Right renal pelvis (tissue), 4 donors: ENCODE measurements around the gene RPSA. TPM values are rescaled to one million over a fixed set of nuclear protein-coding genes. Genes with fewer than 3 reads are reported as not detected.
"Not testable (repeated sequence)": the region's sequence is repeated elsewhere in the genome, so short reads cannot be mapped to it uniquely, and the experiment has no call there.

Experiments used
- DNase-seq, 4 donors: peaks; one replicate each; pipeline ENCODE4 v3.0.0-alpha.2; 2013; ENCODE audit warnings: low read depth in 4 of 4, low spot score in 3 of 4, missing footprints in 1 of 4
- polyA plus RNA-seq, 4 donors: library from polyadenylated mRNA; unstranded; fragments of 120-200 nt; gene quantifications; one replicate each; pipeline ENCODE4 v1.2.1, GENCODE V29; 2013; ENCODE audit not compliant: insufficient read length in 4 of 4

RPSA gene
- polyA plus RNA-seq, 4 donors = 1,469 to 1,689 (median 1,548) TPM

DNA sequence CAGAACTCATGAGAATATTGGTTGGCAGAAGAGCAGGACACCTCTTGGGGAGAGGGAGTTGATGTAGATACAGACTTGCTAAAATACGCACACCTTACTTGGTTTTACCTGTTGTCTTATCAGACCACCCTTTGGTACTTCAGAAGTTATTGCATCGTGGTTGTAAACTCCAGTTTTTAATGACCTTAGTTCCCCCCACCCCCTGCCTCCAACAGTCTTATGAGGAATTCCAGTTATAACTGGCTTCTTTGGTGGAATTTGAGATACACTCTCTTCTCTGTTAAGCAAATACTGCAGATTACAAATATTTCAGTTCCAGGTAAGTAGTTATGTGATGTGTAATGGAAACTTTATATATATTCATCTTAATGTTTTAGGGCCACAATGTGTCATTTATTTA is 18.4 kb upstream of the RPSA start:
- no peak for DNase-seq

DNA sequence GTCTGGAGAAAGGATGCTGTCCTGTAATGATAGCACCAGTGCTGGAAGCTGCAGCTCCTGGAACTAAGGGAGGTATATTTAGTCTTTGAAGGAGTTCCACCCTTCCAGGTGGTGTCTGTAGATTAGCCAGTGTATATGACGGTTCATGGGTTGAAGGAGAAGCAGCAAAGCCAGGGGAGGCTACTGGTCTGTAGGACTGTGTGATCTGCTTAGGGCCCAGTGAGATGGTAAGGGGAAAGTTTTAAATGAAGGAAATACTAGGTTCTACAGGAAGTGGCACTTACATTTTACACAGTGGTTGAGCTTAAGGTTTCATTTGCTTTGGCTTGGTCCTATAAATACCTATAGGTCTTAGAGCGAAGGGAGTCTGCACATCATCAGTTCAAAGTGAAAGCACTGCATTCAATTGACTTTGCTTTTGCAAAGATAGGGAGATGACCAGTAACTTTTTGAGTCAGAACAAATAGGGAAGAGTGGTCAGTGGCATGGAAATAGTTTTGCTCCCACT is 17.7 kb upstream of the RPSA start:
- DNase-seq = no peak

- DNase-seq = no peak
These were observed 16.3 kb upstream of the RPSA start for GRCh38 chr3:39390181-39390580.

- DNase-seq = no peak
These were observed 9.8 kb upstream of the RPSA start for GRCh38 chr3:39396690-39397089.

GRCh38 chr3:39398700-39399099 is 7.8 kb upstream of the RPSA start:
- no peak for DNase-seq

- no peak for DNase-seq
These were observed 4.5 kb upstream of the RPSA start for GRCh38 chr3:39401983-39402382.

DNA sequence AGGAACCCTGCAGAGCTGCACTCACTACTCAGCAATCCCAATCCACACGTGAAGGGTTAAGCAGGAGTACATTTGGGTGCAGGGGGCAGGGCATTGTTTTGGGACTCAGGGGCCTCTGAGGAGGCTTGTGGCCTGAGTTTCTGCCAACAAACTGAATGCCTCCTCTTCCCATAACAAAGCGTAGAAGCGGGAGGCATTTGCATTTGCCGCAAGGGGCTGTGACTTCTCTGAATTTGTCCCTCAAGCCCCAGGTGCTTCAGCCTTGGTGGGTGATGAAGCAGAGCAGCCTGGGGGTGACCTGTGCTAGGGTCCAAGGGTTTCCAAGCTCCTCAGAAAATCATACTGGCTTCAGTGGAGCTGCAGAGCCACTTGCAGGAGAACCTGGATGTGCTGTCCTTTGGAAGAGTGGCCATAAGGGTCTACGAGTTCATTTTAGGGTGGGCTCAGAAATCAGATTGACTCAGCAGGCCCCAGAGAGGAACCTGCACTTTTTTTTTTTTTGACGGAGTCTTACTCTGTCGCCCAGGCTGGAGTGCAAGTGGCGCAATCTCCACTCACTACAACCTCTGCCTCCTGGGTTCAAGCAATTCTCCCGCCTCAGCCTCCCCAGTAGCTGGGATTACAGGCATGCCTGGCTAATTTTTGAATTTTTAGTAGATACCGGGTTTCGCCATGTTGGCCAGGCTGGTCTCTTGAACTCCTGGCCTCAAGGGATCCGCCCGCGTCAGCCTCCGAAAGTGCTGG is 1.4 kb upstream of the RPSA start:
- no peak for DNase-seq

- no peak for DNase-seq
These were observed 693 bp upstream of the RPSA start for GRCh38 chr3:39405687-39406367.

DNA sequence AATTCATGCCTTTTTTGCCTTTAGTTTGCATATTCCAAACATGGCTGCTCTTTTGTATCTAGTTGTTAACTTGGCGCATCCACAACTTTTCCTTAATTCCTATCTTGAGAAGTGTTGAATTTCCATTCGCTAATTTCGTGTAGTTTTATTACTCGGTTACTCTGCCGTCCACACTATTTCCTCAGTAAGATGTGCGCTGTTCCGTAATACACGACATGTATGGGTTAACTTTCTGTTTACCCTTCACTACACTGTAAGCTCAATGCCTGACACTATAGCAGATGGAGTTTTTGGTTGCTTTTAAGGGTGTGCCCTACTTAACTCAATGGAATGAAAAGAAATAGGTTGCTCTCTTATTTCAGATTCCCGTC is 724 bp downstream of the RPSA start:
- DNase-seq = no peak

- DNase-seq = no peak
These were observed 1.4 kb downstream of the RPSA start for GRCh38 chr3:39407773-39408492.

- no peak for DNase-seq
These were observed 2.2 kb downstream of the RPSA start for GRCh38 chr3:39408493-39409372.

GRCh38 chr3:39409514-39410136 is 3.1 kb downstream of the RPSA start:
- DNase-seq = no peak

DNA sequence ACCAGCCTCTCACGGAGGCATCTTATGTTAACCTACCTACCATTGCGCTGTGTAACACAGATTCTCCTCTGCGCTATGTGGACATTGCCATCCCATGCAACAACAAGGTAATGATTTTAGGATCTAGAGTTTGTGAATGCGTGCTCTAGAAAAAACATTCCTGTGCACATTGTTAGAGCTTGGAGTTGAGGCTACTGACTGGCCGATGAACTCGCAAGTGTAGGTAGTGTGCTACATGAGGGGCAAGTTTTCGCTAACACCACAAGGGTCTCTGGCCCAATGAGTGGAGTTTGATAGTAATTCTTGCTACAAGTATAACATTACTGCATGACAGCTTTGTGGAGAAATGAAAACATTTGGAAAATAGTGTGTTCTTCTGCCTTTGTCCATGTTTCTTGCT is 4.4 kb downstream of the RPSA start:
- no peak for DNase-seq

DNA sequence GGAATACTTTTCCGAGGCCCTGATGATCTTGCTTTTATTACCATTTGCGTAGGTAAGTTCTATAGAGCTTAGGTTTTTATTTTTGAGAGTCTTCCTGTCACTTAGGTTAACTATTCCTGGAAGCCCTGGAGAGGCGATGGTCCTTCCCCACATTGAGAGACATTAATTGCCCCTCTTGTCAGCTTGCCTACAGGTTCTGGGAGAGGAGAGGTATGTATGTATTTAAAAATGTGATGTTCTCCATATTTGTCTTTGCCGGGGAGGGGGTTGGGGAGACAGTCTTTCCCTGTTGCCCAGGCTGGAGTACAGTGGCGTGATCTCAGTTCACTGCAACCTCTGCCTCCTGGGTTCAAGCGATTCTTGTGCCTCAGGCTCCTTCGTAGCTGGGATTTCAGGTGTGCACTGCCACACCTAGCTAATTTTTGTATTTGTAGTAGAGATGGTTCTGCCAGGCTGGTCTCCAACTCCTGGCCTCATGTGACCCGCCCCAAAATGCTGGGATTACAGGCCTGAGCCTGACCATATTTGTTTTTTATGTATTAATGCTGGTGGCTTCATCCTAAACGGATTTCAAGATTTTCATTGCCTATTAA is 6.2 kb downstream of the RPSA start:
- DNase-seq = no peak

- no peak for DNase-seq
These were observed 7.3 kb downstream of the RPSA start for GRCh38 chr3:39413691-39414420.

GRCh38 chr3:39414421-39414907 is 7.9 kb downstream of the RPSA start:
- no peak for DNase-seq

GRCh38 chr3:39415302-39415701 is 8.8 kb downstream of the RPSA start:
- DNase-seq = not testable (repeated sequence)

DNA sequence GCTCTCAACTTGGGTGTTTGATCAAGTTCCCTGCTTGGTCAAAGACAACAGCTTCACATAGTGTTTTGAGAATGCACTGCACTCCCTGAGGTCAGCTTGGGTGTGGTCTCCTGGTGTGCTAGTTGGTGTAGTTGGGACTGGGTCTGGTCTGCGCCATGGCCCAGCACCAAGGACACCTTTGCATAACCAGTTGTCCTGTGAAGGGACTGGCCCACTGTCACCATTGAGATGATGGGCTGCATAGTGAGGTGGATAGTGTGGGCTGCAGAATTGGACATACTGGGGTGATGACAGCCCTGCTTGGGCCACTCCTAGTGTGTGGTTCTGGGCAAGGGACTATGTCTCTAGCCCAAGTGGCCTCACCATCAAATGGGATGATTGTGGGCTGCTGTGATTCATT is 9.5 kb downstream of the RPSA start:
- no peak for DNase-seq

DNA sequence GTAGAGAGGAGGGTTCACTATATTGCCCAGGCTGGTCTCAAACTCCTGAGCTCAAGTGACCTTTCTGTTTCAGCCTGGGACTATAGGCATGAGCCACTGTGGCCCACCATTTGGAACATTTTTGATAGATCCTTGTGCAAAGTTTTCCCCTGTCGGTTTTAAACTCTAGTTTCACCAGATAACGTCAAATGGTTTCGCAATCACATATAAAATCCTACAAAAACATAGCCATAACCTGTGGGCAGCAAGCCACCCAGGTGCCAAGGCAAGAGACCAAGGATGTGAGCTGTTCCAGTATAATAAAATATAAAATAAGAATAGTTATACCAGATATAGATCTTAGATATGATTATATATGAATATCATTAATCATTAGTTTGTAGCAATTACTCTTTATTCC is 10.5 kb downstream of the RPSA start:
- DNase-seq = not testable (repeated sequence)
